SK-N-SH (cell line): Measurements from ENCODE around the gene LMX1A. TPM values are rescaled to one million over a fixed set of nuclear protein-coding genes. Genes with fewer than 3 reads are reported as not detected.

Source experiments
- CTCF ChIA-PET: fragments of 300-600, 350-600 bp; formaldehyde crosslinking; extraction: SDS; loops from one replicate; lab custom pipeline; 2021; lab: Yijun Ruan, JAX
- POLR2A ChIA-PET: fragments of 350-600 bp; sonication (Branson Sonifier 250); formaldehyde crosslinking; extraction: SDS; loops from one replicate; lab custom pipeline; 2020; ENCODE audit warnings: antibody characterized with exemption, inconsistent platforms; lab: Yijun Ruan, JAX
- DNase-seq: peaks from one replicate; pipeline ENCODE4 v3.0.0; 2012
- H2AFZ ChIP-seq: fragments of 200-600 bp; sonication (generic); 2 replicates; pipeline ENCODE4 v1.8.1; 2016; ENCODE audit warnings: antibody characterized with exemption, mild to moderate bottlenecking, low read depth
- H3F3A ChIP-seq: fragments of 200-600 bp; sonication (generic); replicated peaks from 2 replicates; pipeline ENCODE3; 2016; ENCODE audit warnings: antibody characterized with exemption, mild to moderate bottlenecking; ENCODE audit not compliant: insufficient read depth
- H3K27ac ChIP-seq, 2 experiments: fragments of 200-500 bp in 1 of 2; fragments of 200-600 bp in 1 of 2; sonication (Bioruptor generic) in 1 of 2; sonication (generic), shearing (Covaris generic) in 1 of 2; 2 replicates each; pipeline versions ENCODE4 v1.5.1 to v1.6.1; 2014 to 2016; ENCODE audit warnings: low read depth in 2 of 2, inconsistent platforms in 1 of 2, low read length in 1 of 2, mild to moderate bottlenecking in 1 of 2, mixed read lengths in 1 of 2
- H3K27me3 ChIP-seq: fragments of 200-600 bp; sonication (generic), shearing (Covaris generic); 2 replicates; pipeline ENCODE4 v1.6.1; 2016; ENCODE audit warnings: mixed run types; ENCODE audit not compliant: insufficient read depth
- H3K36me3 ChIP-seq, 2 experiments: fragments of 200-500 bp in 1 of 2; fragments of 200-600 bp in 1 of 2; sonication (Bioruptor generic) in 1 of 2; sonication (generic) in 1 of 2; replicated peaks in 1 of 2; 2 replicates each; pipeline versions ENCODE3 to v1.5.1; 2014 to 2016; ENCODE audit warnings: low read length in 1 of 2, mild to moderate bottlenecking in 1 of 2; ENCODE audit not compliant: insufficient read depth in 2 of 2, control insufficient read depth in 1 of 2
- H3K4me1 ChIP-seq, 2 experiments: fragments of 200-500 bp in 1 of 2; fragments of 200-600 bp in 1 of 2; sonication (Bioruptor generic) in 1 of 2; sonication (generic), shearing (Covaris generic) in 1 of 2; 2 replicates each; pipeline versions ENCODE4 v1.5.1 to v1.6.1; 2014 to 2016; ENCODE audit warnings: low read depth in 1 of 2, low read length in 1 of 2, mixed run types in 1 of 2; ENCODE audit not compliant: insufficient read depth in 2 of 2, control insufficient read depth in 1 of 2
- H3K4me2 ChIP-seq: fragments of 200-600 bp; sonication (generic), shearing (Covaris generic); 2 replicates; pipeline ENCODE4 v1.6.1; 2017; ENCODE audit warnings: mixed run types
- H3K4me3 ChIP-seq, 2 experiments: fragments of 200-500 bp in 1 of 2; fragments of 200-600 bp in 1 of 2; sonication (Bioruptor generic) in 1 of 2; sonication (generic), shearing (Covaris generic) in 1 of 2; 2 replicates each; pipeline versions ENCODE4 v1.5.1 to v1.8.1; 2014 to 2016; ENCODE audit warnings: low read depth in 2 of 2, inconsistent platforms in 1 of 2, low read length in 1 of 2, mild to moderate bottlenecking in 1 of 2, mixed read lengths in 1 of 2, moderate library complexity in 1 of 2
- H3K79me2 ChIP-seq: fragments of 200-600 bp; sonication (generic); 2 replicates; pipeline ENCODE4 v1.8.1; 2017; ENCODE audit warnings: mild to moderate bottlenecking; ENCODE audit not compliant: insufficient read depth
- H3K9ac ChIP-seq: fragments of 200-600 bp; sonication (generic); 2 replicates; pipeline ENCODE4 v1.6.1; 2017; ENCODE audit warnings: mixed run types
- H3K9me2 ChIP-seq: fragments of 200-600 bp; sonication (generic); 2 replicates; pipeline ENCODE4 v1.6.1; 2017; ENCODE audit warnings: mixed run types
- H3K9me3 ChIP-seq: fragments of 200-600 bp; sonication (generic); 2 replicates; pipeline ENCODE4 v1.6.1; 2017; ENCODE audit warnings: mixed run types, mild to moderate bottlenecking, moderate library complexity
- H4K20me1 ChIP-seq: fragments of 200-600 bp; sonication (generic); 2 replicates; pipeline ENCODE4 v1.6.1; 2017; ENCODE audit warnings: mild to moderate bottlenecking, mixed run types; ENCODE audit not compliant: insufficient read depth
- CHD2 ChIP-seq: fragments of 150-350 bp; IDR thresholded peaks from 2 replicates; pipeline ENCODE4 v1.6.1; 2018; ENCODE audit warnings: low read length; ENCODE audit not compliant: partially characterized antibody
- EZH2phosphoT487 ChIP-seq: fragments of 200-600 bp; sonication (generic); IDR thresholded peaks from 2 replicates; pipeline ENCODE4 v1.6.1; 2017; ENCODE audit warnings: low read depth, mixed run types, mild to moderate bottlenecking, antibody characterized with exemption, moderate library complexity, borderline replicate concordance
- FOSL2 ChIP-seq: IDR thresholded peaks from 2 replicates; pipeline ENCODE4 v1.4.0; 2012; ENCODE audit warnings: low read depth, mild to moderate bottlenecking, moderate library complexity, borderline replicate concordance
- RAD21 ChIP-seq: IDR thresholded peaks from 2 replicates; pipeline ENCODE4 v1.6.1; 2012; ENCODE audit warnings: mild to moderate bottlenecking, low read length
- RCOR1 ChIP-seq: fragments of 150-350 bp; IDR thresholded peaks from 2 replicates; pipeline ENCODE4 v1.6.1; 2017; ENCODE audit warnings: antibody characterized with exemption, low read length
- RFX5 ChIP-seq: IDR thresholded peaks from 2 replicates; pipeline ENCODE4 v1.6.1; 2012; ENCODE audit warnings: mild to moderate bottlenecking, improper control_type of control experiment, low read length
- SMC3 ChIP-seq: IDR thresholded peaks from 2 replicates; pipeline ENCODE4 v1.6.1; 2012; ENCODE audit warnings: low read depth, low read length, improper control_type of control experiment
- TCF12 ChIP-seq: IDR thresholded peaks from 2 replicates; pipeline ENCODE4 v1.4.0; 2012
- WGBS: methylation state at CpG from one replicate; pipeline ENCODE4 v1.1.6; 2017; ENCODE audit warnings: low lambda C conversion rate; 5-methylcytosine and 5-hydroxymethylcytosine counted together
- polyA plus RNA-seq, 3 experiments: library from polyadenylated mRNA; depleted of rRNA; stranded (reverse); fragments of >200 nt; gene quantifications; 2 replicates each; pipeline ENCODE4 v1.2.3, GENCODE V29; 2012
- TF ChIP-seq, protein P1 (sequence below): fragments of 200-600 bp; sonication (generic); IDR thresholded peaks from 2 replicates; pipeline ENCODE4 v1.6.1; 2017; ENCODE audit warnings: antibody characterized with exemption, mild to moderate bottlenecking, moderate library complexity
- TF ChIP-seq, protein P2 (sequence below): IDR thresholded peaks from 2 replicates; pipeline ENCODE4 v1.4.0; 2012; ENCODE audit warnings: low read depth, borderline replicate concordance

LMX1A gene
- polyA plus RNA-seq, 1 of the 3 experiments (the other 2 are of a cell fraction), result not detected

DNA sequence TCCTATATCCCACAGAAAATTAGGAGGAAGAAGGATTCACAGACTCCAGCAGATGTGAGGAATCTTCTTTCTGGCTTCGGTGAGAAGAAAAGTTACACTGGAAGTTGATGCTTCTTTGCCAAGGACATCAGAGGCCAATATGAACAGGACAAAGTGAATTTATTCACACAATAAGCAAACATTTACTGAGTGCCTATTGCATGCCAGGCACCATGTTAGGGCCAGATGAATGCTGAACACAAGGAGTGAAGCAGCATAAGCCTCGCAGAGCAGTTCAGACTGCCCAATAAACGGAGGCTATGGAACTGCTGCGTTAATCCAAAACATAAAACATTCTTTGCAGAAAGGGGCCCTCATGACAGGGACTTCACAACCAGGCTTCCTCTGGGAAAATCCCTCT lies 114.6 kb downstream of the LMX1A start:
- 8% methylated on average over 3 of the region's 4 CpGs for WGBS
- Histone ChIP-seq H3K9ac (no peak overlapping the region), H3K9me2 (no peaks in the 10 kb centered on the region), H3K4me2 (no peak overlapping the region), H3K36me3 (no peaks in the 10 kb centered on the region)
- no peak for TF ChIP-seq RFX5
- TF ChIP-seq, all 33 proteins: peak for 0
- Histone ChIP-seq H3K4me3 (no peak overlapping the region), H3K27me3 (no peaks in the 10 kb centered on the region), H2AFZ (no peak overlapping the region), H3K79me2 (no peaks in the 10 kb centered on the region), H3K9me3 (no peaks in the 10 kb centered on the region), H3K27ac (no peak overlapping the region), H3K4me1 (no peaks in the 10 kb centered on the region), H4K20me1 (no peaks in the 10 kb centered on the region), H3F3A (no peaks in the 10 kb centered on the region)
- ChIA-PET CTCF (no interaction called here), POLR2A (no interaction called here)
- DNase-seq, result no peak

DNA sequence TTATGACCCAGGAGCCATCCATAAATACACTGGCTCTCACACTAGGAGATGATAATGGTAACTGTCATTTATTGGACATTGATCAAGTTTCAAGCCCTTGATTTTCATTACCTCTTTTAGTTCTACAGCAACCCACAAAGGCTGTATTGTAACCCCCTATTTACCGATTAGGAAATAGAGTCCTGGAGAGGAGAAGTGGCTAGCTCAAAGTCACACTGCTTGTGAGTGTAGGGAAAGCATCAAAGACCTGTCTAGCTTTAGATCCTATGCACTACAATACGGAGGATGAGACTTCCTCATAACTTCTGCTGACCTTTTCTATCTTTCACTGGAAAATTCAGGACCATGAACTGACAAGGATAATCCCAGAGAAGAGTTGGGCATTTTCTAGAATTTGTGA lies 115.2 kb downstream of the LMX1A start:
- H3K4me1 ChIP-seq, result no peaks in the 10 kb centered on the region
- H3K9ac ChIP-seq, result no peak overlapping the region
- no peaks in the 10 kb centered on the region for H3K9me3 ChIP-seq
- TF ChIP-seq RAD21 (no peak), RCOR1 (no peak), TCF12 (no peak), EZH2phosphoT487 (no peak), CHD2 (no peak), SMC3 (no peak), FOSL2 (no peak)
- TF ChIP-seq, protein P1, sequence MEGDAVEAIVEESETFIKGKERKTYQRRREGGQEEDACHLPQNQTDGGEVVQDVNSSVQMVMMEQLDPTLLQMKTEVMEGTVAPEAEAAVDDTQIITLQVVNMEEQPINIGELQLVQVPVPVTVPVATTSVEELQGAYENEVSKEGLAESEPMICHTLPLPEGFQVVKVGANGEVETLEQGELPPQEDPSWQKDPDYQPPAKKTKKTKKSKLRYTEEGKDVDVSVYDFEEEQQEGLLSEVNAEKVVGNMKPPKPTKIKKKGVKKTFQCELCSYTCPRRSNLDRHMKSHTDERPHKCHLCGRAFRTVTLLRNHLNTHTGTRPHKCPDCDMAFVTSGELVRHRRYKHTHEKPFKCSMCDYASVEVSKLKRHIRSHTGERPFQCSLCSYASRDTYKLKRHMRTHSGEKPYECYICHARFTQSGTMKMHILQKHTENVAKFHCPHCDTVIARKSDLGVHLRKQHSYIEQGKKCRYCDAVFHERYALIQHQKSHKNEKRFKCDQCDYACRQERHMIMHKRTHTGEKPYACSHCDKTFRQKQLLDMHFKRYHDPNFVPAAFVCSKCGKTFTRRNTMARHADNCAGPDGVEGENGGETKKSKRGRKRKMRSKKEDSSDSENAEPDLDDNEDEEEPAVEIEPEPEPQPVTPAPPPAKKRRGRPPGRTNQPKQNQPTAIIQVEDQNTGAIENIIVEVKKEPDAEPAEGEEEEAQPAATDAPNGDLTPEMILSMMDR, result no peak
- TF ChIP-seq, protein P2, sequence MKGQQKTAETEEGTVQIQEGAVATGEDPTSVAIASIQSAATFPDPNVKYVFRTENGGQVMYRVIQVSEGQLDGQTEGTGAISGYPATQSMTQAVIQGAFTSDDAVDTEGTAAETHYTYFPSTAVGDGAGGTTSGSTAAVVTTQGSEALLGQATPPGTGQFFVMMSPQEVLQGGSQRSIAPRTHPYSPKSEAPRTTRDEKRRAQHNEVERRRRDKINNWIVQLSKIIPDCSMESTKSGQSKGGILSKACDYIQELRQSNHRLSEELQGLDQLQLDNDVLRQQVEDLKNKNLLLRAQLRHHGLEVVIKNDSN, result no peak
- no peaks in the 10 kb centered on the region for H3F3A ChIP-seq
- DNase-seq, result no peak
- no peaks in the 10 kb centered on the region for H3K9me2 ChIP-seq
- no peak overlapping the region for H3K4me3 ChIP-seq
- H4K20me1 ChIP-seq, result no peaks in the 10 kb centered on the region
- ChIA-PET CTCF (interaction anchor here (1.2 kb wide), 1 partner anchor 16 kb away, joined by 5 read pairs; no protein-coding TSS in a partner anchor), POLR2A (no interaction called here)
- no peaks in the 10 kb centered on the region for H3K79me2 ChIP-seq
- 10% methylated on average over 2 of the region's 2 CpGs for WGBS
- 0 out of 2 replicates have a peak, but pooled peaks cover under 1% of the 10 kb centered on the region for H3K27me3 ChIP-seq
- H2AFZ ChIP-seq, result no peak overlapping the region
- H3K27ac ChIP-seq, result no peak overlapping the region
- H3K36me3 ChIP-seq, result no peaks in the 10 kb centered on the region
- no peak overlapping the region for H3K4me2 ChIP-seq
